ENCODE results near the gene LENEP. TPM values are rescaled to one million over a fixed set of nuclear protein-coding genes. Genes with fewer than 3 reads are reported as not detected.

Gene LENEP
- total RNA-seq, 1 experiment from 2014 or later: 2.8 TPM

DNA sequence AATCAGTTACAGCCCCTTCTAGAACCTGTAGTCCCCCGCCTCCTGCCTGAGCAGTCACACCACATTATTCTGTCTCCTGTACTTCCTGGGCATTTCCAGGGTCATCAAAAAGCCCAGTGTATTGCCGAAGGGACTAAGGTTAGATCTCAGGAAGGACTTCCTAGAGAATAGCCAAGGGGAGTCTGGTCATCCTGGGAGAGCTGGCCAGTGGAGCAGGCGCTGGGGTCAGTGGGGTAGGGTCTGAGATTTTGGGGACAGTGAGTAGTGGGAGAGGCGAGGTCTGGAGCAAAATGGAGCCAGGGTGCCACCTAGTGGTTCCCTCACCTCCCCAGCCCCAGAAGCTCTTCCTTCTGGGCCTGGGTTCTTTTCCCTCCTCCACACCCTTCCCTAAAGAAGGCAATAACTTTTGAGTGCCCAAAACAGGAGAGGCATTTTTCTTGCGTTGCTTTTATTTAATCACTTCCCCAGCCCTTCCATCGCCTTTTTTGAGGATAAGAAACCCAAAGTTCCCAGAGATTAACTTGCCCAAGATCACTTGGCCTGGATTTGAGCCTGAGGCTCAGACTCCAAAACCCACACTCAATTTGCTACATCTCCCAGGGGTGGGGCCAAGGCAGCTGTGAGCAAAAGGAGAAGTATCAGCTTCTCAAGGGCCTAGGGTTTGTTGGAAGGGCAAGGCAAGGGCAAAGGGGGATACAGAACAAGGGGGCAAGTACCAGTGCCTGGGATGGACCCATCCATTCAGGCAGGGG lies 49.6 kb upstream of the LENEP start:
- Histone ChIP-seq H2BK120ac (ENCODE audit: low read depth, low read length, poor library complexity, severe bottlenecking) (no peak overlapping the region), H2BK15ac (ENCODE audit: low read depth, low read length) (no peak overlapping the region), H2BK20ac (ENCODE audit: low read depth, low read length, poor library complexity, severe bottlenecking) (no peak overlapping the region), H3K9me3 (ENCODE audit: control insufficient read depth, low read depth, low read length) (no peaks in the 10 kb centered on the region), H3K27ac (ENCODE audit: insufficient read length, low read depth, low read length) (no peak overlapping the region), H2AFZ (ENCODE audit: low read length) (no peak overlapping the region), H3K18ac (ENCODE audit: insufficient read length, low read depth, low read length) (peak overlapping the region; percentile 73), H4K5ac (ENCODE audit: insufficient read length, low read depth, low read length) (no peak overlapping the region), H2BK12ac (ENCODE audit: insufficient read length, low read depth, low read length) (no peak overlapping the region), H3K4me1 (ENCODE audit: insufficient read depth, low read length) (peaks cover 3% of the 10 kb centered on the region; the same call in 1 of the 2 replicates), H2AK5ac (ENCODE audit: insufficient read length, low read length) (no peak overlapping the region), H3K27me3 (ENCODE audit: insufficient read depth, low read length) (no peaks in the 10 kb centered on the region), H3K4ac (ENCODE audit: low read depth, low read length) (no peak overlapping the region), H3K79me1 (ENCODE audit: insufficient read depth, low read depth, low read length, poor library complexity, severe bottlenecking) (no peaks in the 10 kb centered on the region), H3K23ac (ENCODE audit: insufficient read length, low read depth, low read length) (no peak overlapping the region), H3K14ac (ENCODE audit: insufficient read depth, low read length) (no peak overlapping the region), H2BK5ac (ENCODE audit: insufficient read length, low read length) (no peak overlapping the region), H3K9ac (ENCODE audit: extremely low read depth, insufficient read length, low read length) (no peak overlapping the region), H3T11ph (ENCODE audit: low read length) (no peak overlapping the region), H4K8ac (replicated peaks; ENCODE audit: insufficient read length, low read depth, low read length) (no peak overlapping the region), H3K23me2 (ENCODE audit: insufficient read length, low read depth, low read length, poor library complexity, severe bottlenecking) (no peaks in the 10 kb centered on the region), H3K56ac (ENCODE audit: insufficient read length, low read depth, low read length) (no peak overlapping the region), H4K91ac (ENCODE audit: insufficient read length, low read depth, low read length) (no peak overlapping the region), H3K4me2 (ENCODE audit: insufficient read depth, insufficient read length, low read length) (no peak overlapping the region), H3K79me2 (ENCODE audit: insufficient read depth, low read length) (no peaks in the 10 kb centered on the region), H4K20me1 (ENCODE audit: control insufficient read depth, insufficient read depth, insufficient read length) (no peaks in the 10 kb centered on the region)
- WGBS (ENCODE audit: extremely low coverage, insufficient read length, low lambda C conversion rate): no CpG with 5 or more reads among the region's 6 CpGs
- TF ChIP-seq, protein P1, sequence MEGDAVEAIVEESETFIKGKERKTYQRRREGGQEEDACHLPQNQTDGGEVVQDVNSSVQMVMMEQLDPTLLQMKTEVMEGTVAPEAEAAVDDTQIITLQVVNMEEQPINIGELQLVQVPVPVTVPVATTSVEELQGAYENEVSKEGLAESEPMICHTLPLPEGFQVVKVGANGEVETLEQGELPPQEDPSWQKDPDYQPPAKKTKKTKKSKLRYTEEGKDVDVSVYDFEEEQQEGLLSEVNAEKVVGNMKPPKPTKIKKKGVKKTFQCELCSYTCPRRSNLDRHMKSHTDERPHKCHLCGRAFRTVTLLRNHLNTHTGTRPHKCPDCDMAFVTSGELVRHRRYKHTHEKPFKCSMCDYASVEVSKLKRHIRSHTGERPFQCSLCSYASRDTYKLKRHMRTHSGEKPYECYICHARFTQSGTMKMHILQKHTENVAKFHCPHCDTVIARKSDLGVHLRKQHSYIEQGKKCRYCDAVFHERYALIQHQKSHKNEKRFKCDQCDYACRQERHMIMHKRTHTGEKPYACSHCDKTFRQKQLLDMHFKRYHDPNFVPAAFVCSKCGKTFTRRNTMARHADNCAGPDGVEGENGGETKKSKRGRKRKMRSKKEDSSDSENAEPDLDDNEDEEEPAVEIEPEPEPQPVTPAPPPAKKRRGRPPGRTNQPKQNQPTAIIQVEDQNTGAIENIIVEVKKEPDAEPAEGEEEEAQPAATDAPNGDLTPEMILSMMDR (conservative IDR thresholded peaks at IDR 0.05): peak; percentile 87
- peaks cover 0 to 10% (median 4%) of the 10 kb centered on the region in 3 experiments; a peak in 5 of 7 replicates for H3K36me3 Mint-ChIP-seq (ENCODE audit: insufficient read depth in 1 of 3, low read depth in 3 of 3)
- H3K4me1 Mint-ChIP-seq: peaks cover 26 to 27% of the 10 kb centered on the region in 2 experiments
- DNase-seq: peak; percentile 60
- peak overlapping the region in 1 of 2 experiments; percentile 35; a peak in 1 of 5 replicates for H3K4me3 Mint-ChIP-seq
- no peaks in the 10 kb centered on the region for H3K9me3 Mint-ChIP-seq
- H3K27ac Mint-ChIP-seq: peak overlapping the region in 2 of 3 experiments; percentile 4 to 51; a peak in 4 of 7 replicates
- no peaks in the 10 kb centered on the region for H3K27me3 Mint-ChIP-seq (ENCODE audit: low read depth)
